ENCODE data around the gene ZC3H10.
"Not testable (repeated sequence)": the region's sequence is repeated elsewhere in the genome, so short reads cannot be mapped to it uniquely, and the experiment has no call there.

ZC3H10 gene

GRCh38 chr12:56117778-56118687 lies at the start of gene ZC3H10:
TSS of gene ZC3H10 (plus strand) at chr12:56118266. CDS start at chr12:56120563, 2,297 bp downstream.
- in situ Hi-C loops (cut with HindIII; ENCODE audit: low sequenced_read_pairs), result no loop called here
- peak within 1 kb of the TSS; percentile 84 for H3K4me3 ChIP-seq (ENCODE audit: low read depth, low read length)
- peak; percentile 67 for TF ChIP-seq CTCF (IDR thresholded peaks at IDR 0.05; ENCODE audit: low read depth, low read length)
- DNase-seq (ENCODE audit: low read depth, low spot score), result peak; percentile 100

- no peak for DNase-seq (ENCODE audit: low read depth, low spot score)
- H3K4me3 ChIP-seq (ENCODE audit: low read depth, low read length), result no peak overlapping the region
- in situ Hi-C loops (cut with HindIII; ENCODE audit: low sequenced_read_pairs), result no loop called here
- no peak for TF ChIP-seq CTCF (IDR thresholded peaks at IDR 0.05; ENCODE audit: low read depth, low read length)
Measured at GRCh38 chr12:56071648-56072047, 46.4 kb upstream of the ZC3H10 start.

- H3K4me3 ChIP-seq (ENCODE audit: low read depth, low read length), result no peak overlapping the region
- in situ Hi-C loops (cut with HindIII; ENCODE audit: low sequenced_read_pairs), result no loop called here
- no peak for DNase-seq (ENCODE audit: low read depth, low spot score)
- TF ChIP-seq CTCF (IDR thresholded peaks at IDR 0.05; ENCODE audit: low read depth, low read length), result no peak
Measured at GRCh38 chr12:56074396-56074795, 43.7 kb upstream of the ZC3H10 start.

- DNase-seq (ENCODE audit: low read depth, low spot score); H3K4me3 ChIP-seq (ENCODE audit: low read depth, low read length); in situ Hi-C loops (cut with HindIII; ENCODE audit: low sequenced_read_pairs): not testable (repeated sequence)
Measured at GRCh38 chr12:56077966-56078365, 40.1 kb upstream of the ZC3H10 start.

GRCh38 chr12:56078427-56078826 lies 39.6 kb upstream of the ZC3H10 start:
- DNase-seq (ENCODE audit: low read depth, low spot score), result no peak
- in situ Hi-C loops (cut with HindIII; ENCODE audit: low sequenced_read_pairs), result no loop called here
- TF ChIP-seq CTCF (IDR thresholded peaks at IDR 0.05; ENCODE audit: low read depth, low read length), result no peak
- H3K4me3 ChIP-seq (ENCODE audit: low read depth, low read length), result no peak overlapping the region

- TF ChIP-seq CTCF (IDR thresholded peaks at IDR 0.05; ENCODE audit: low read depth, low read length), result peak; percentile 86
- H3K4me3 ChIP-seq (ENCODE audit: low read depth, low read length), result peak overlapping the region; percentile 42
- in situ Hi-C loops (cut with HindIII; ENCODE audit: low sequenced_read_pairs), result no loop called here
- peak; percentile 85 for DNase-seq (ENCODE audit: low read depth, low spot score)
Measured at GRCh38 chr12:56078931-56079722, 38.9 kb upstream of the ZC3H10 start.

Measured in astrocyte of the spinal cord (primary cell).